IMR-90 (cell line): Measurements from ENCODE around the gene MMS19. TPM values are rescaled to one million over a fixed set of nuclear protein-coding genes. Genes with fewer than 3 reads are reported as not detected.

Experiments used
- ATAC-seq: fragments of 200-7000 bp; cut with Tn5 transposase; 2 replicates; pipeline ENCODE4 v1.9.1; 2020; ENCODE audit warnings: low read depth, mild to moderate bottlenecking, moderate library complexity
- BruUV-seq: library from RNA; stranded (reverse); fragments of 400-500 nt; replicated peaks from 2 replicates; lab custom pipeline; 2021; lab: Mats Ljungman, UMichigan
- CTCF ChIA-PET: fragments of 300-600 bp; formaldehyde crosslinking; extraction: SDS; loops from one replicate; lab custom pipeline; 2021; ENCODE audit warnings: antibody characterized with exemption; lab: Yijun Ruan, JAX
- POLR2A ChIA-PET: fragments of 300-600 bp; sonication (Branson Sonifier 250); formaldehyde crosslinking; loops from one replicate; lab custom pipeline; 2022; ENCODE audit warnings: antibody characterized with exemption; ENCODE audit not compliant: unreplicated experiment; lab: Charles Lee
- DNase-seq: peaks from one replicate; pipeline ENCODE4 v3.0.0; 2013
- H2AFZ ChIP-seq: replicated peaks from 2 replicates; pipeline ENCODE3; 2013; ENCODE audit warnings: low read length, mild to moderate bottlenecking; ENCODE audit not compliant: poor library complexity
- H2AK5ac ChIP-seq: 2 replicates; pipeline ENCODE4 v1.6.1; 2013; ENCODE audit warnings: low read depth, low read length, inconsistent platforms
- H2AK9ac ChIP-seq: replicated peaks from 2 replicates; pipeline ENCODE3; 2013; ENCODE audit warnings: mild to moderate bottlenecking, low read depth, low read length, moderate library complexity; ENCODE audit not compliant: poor library complexity
- H2BK120ac ChIP-seq: 2 replicates; pipeline ENCODE4 v1.6.1; 2013; ENCODE audit warnings: low read depth, low read length, inconsistent platforms
- H2BK15ac ChIP-seq: 3 replicates; pipeline ENCODE4 v1.6.1; 2013; ENCODE audit warnings: low read depth, low read length, inconsistent platforms
- H2BK20ac ChIP-seq: 2 replicates; pipeline ENCODE4 v1.6.1; 2013; ENCODE audit warnings: low read depth, mild to moderate bottlenecking, inconsistent platforms, low read length, moderate library complexity
- H2BK5ac ChIP-seq: 2 replicates; pipeline ENCODE4 v1.6.1; 2013; ENCODE audit warnings: mild to moderate bottlenecking, low read depth, low read length, inconsistent platforms; ENCODE audit not compliant: poor library complexity, severe bottlenecking
- H3K14ac ChIP-seq: replicated peaks from 2 replicates; pipeline ENCODE4 v1.6.1; 2013; ENCODE audit warnings: low read depth, low read length, inconsistent platforms
- H3K18ac ChIP-seq: 2 replicates; pipeline ENCODE4 v1.6.1; 2013; ENCODE audit warnings: low read depth, low read length, control low read depth
- H3K23ac ChIP-seq: 2 replicates; pipeline ENCODE4 v1.6.1; 2013; ENCODE audit warnings: low read depth, low read length, inconsistent platforms
- H3K27ac ChIP-seq: 2 replicates; pipeline ENCODE4 v1.5.1; 2013; ENCODE audit warnings: mild to moderate bottlenecking, control low read depth, low read length; ENCODE audit not compliant: insufficient read depth
- H3K27me3 ChIP-seq: 2 replicates; pipeline ENCODE4 v1.6.1; 2013; ENCODE audit warnings: low read length; ENCODE audit not compliant: control insufficient read depth, insufficient read depth
- H3K36me3 ChIP-seq: 2 replicates; pipeline ENCODE4 v1.6.1; 2013; ENCODE audit warnings: low read length, mixed read lengths; ENCODE audit not compliant: control insufficient read depth, insufficient read depth
- H3K4ac ChIP-seq: 2 replicates; pipeline ENCODE4 v1.6.1; 2013; ENCODE audit warnings: low read depth, low read length, inconsistent platforms
- H3K4me1 ChIP-seq: 2 replicates; pipeline ENCODE4 v1.6.1; 2013; ENCODE audit warnings: low read length, mixed read lengths; ENCODE audit not compliant: control insufficient read depth, insufficient read depth
- H3K4me2 ChIP-seq: 2 replicates; pipeline ENCODE4 v1.6.1; 2013; ENCODE audit warnings: low read depth, mild to moderate bottlenecking, control low read depth, low read length, moderate library complexity
- H3K4me3 ChIP-seq: 2 replicates; pipeline ENCODE4 v1.5.1; 2013; ENCODE audit warnings: low read depth, mild to moderate bottlenecking, control low read depth, low read length, moderate library complexity; ENCODE audit not compliant: insufficient read depth
- H3K56ac ChIP-seq: 2 replicates; pipeline ENCODE4 v1.6.1; 2013; ENCODE audit warnings: low read length, inconsistent platforms; ENCODE audit not compliant: insufficient read depth; ENCODE audit errors: extremely low read depth
- H3K79me1 ChIP-seq, 2 experiments: 2 replicates each; pipeline ENCODE4 v1.6.1; 2013; ENCODE audit warnings: low read length in 2 of 2, inconsistent platforms in 1 of 2, low read depth in 1 of 2
- H3K9ac ChIP-seq: 2 replicates; pipeline ENCODE4 v1.6.1; 2013; ENCODE audit warnings: low read depth, low read length, control low read depth
- H3K9me1 ChIP-seq: 2 replicates; pipeline ENCODE4 v1.6.1; 2013; ENCODE audit warnings: low read length, inconsistent platforms; ENCODE audit not compliant: insufficient read depth
- H3K9me3 ChIP-seq: 2 replicates; pipeline ENCODE4 v1.6.1; 2013; ENCODE audit warnings: low read length; ENCODE audit not compliant: control insufficient read depth, insufficient read depth
- H4K20me1 ChIP-seq: 2 replicates; pipeline ENCODE4 v1.6.1; 2013; ENCODE audit warnings: low read length, inconsistent platforms; ENCODE audit not compliant: insufficient read depth
- H4K5ac ChIP-seq: 2 replicates; pipeline ENCODE4 v1.6.1; 2013; ENCODE audit warnings: mild to moderate bottlenecking, low read depth, low read length, control low read depth
- H4K8ac ChIP-seq, 2 experiments: 2 replicates each; pipeline ENCODE4 v1.6.1; 2013; ENCODE audit warnings: low read depth in 2 of 2, low read length in 2 of 2, control low read depth in 1 of 2, inconsistent platforms in 1 of 2
- H4K91ac ChIP-seq: 2 replicates; pipeline ENCODE4 v1.6.1; 2013; ENCODE audit warnings: low read depth, low read length, inconsistent platforms; ENCODE audit not compliant: insufficient read depth
- CEBPB ChIP-seq: IDR thresholded peaks from 2 replicates; pipeline ENCODE4 v1.6.1; 2012; ENCODE audit warnings: low read depth, low read length, improper control_type of control experiment
- CHD1 ChIP-seq: IDR thresholded peaks from 2 replicates; pipeline ENCODE4 v1.6.1; 2012; ENCODE audit warnings: low read depth, low read length, improper control_type of control experiment
- NFE2L2 ChIP-seq: fragments of 150-350 bp; IDR thresholded peaks from 2 replicates; pipeline ENCODE4 v1.6.1; 2016; ENCODE audit warnings: low read depth, mild to moderate bottlenecking, low read length
- POLR2A ChIP-seq: IDR thresholded peaks from 2 replicates; pipeline ENCODE4 v1.6.1; 2012; ENCODE audit warnings: mild to moderate bottlenecking, low read depth, low read length
- SMC3 ChIP-seq: fragments of 150-350 bp; IDR thresholded peaks from 2 replicates; pipeline ENCODE4 v1.6.1; 2016; ENCODE audit warnings: low read depth, mild to moderate bottlenecking, antibody characterized with exemption, low read length, moderate library complexity
- WGBS, 2 experiments: methylation state at CpG; one replicate each; pipeline versions ENCODE4 v1.1.5 to v1.1.7; 2013; ENCODE audit warnings: missing lambda C conversion rate in 2 of 2; ENCODE audit not compliant: insufficient read length in 1 of 2; ENCODE audit errors: extremely low coverage in 2 of 2; 5-methylcytosine and 5-hydroxymethylcytosine counted together
- dilution Hi-C: fragments of 300-500 bp; cut with HindIII; formaldehyde crosslinking; loops from one replicate; pipeline ENCODE4 v1.14.3; 2018; ENCODE audit warnings: low sequenced_read_pairs; ENCODE audit not compliant: unreplicated experiment
- in situ Hi-C: fragments of 300-500 bp; cut with MboI; formaldehyde crosslinking; loops from 3 replicates; pipeline ENCODE4 v1.14.3; 2019; ENCODE audit warnings: low sequenced_read_pairs, inconsistent platforms, mixed read lengths
- intact Hi-C: fragments of 100-400 bp; cut with micrococcal nuclease; formaldehyde crosslinking; loops from 2 replicates; pipeline ENCODE4 v1.10.0; 2022
- polyA plus RNA-seq, 3 experiments: library from polyadenylated mRNA; depleted of rRNA; stranded (reverse); fragments of >200 nt; gene quantifications; 2 replicates each; pipeline ENCODE4 v1.2.3, GENCODE V29; 2012; ENCODE audit warnings: low replicate concordance in 1 of 3
- total RNA-seq: library from RNA; depleted of rRNA; stranded (reverse); fragments of >200 nt; gene quantifications from 2 replicates; pipeline ENCODE4 v1.2.3, GENCODE V29; 2012
- TF ChIP-seq, protein P1 (sequence below): fragments of 150-350 bp; IDR thresholded peaks from 2 replicates; pipeline ENCODE4 v1.6.1; 2016; ENCODE audit warnings: low read depth, mild to moderate bottlenecking, low read length, moderate library complexity, borderline replicate concordance

The MMS19 gene
- total and polyA plus RNA-seq, 2 of the 4 experiments (the other 2 are of a cell fraction) = 70.1 to 72.7 TPM

DNA sequence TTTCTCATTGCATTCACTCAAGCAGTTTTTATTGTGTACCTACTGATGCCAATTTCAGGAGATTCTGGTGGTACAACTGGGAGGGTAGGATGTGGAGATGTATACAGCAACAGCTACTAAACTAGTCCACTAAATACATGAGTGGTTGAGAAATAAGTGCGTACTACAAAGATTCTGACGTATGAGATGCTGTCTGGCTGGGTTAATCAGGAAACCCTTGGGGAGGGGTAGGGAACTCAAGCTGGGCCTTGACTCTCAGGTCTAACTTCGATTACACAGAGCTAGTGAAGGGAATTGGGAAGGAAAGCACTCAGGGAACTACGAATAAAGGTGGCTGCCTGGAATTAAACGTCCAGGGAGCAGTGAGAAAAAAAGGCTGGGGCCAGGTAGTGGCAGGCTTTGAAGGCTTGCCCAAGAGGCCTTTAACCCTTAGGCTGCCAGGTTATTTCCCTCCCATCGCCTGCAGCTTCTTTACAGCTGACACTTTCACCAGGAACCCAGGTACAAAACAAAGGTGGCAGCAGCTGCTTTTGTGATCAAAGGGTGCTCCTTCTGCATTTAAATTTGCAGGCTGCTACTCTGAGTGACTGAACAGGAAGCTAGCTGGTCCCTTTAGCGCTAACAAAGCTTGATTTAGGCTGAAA lies 3.2 kb downstream of the MMS19 start:
- intact Hi-C loops = loop anchor here (5.0 kb wide), 1 partner anchor 147 kb away; the partner anchor contains the start of gene PI4K2A
- BruUV-seq = no TSS peak
- 64% methylated on average over 2 of the region's 7 CpGs; no CpG with 5 or more reads in 1 of the 2 experiments for WGBS, 2 experiments
- Histone ChIP-seq H2BK120ac (no peak overlapping the region), H2AK5ac (no peak overlapping the region), H2AFZ (no peak overlapping the region), H4K91ac (no peak overlapping the region), H3K4me3 (no peak overlapping the region), H3K4me2 (no peak overlapping the region), H4K20me1 (peaks cover 56% of the 10 kb centered on the region), H3K56ac (no peak overlapping the region), H3K27me3 (no peaks in the 10 kb centered on the region), H3K9ac (no peak overlapping the region), H4K8ac (no peak overlapping the region), H3K79me1 (peaks cover 12 to 61% of the 10 kb centered on the region in 2 experiments; a peak in 3 of 4 replicates), H2BK5ac (no peak overlapping the region), H3K4me1 (peaks cover 11% of the 10 kb centered on the region), H3K18ac (no peak overlapping the region), H2AK9ac (no peak overlapping the region), H3K14ac (no peak overlapping the region), H3K36me3 (peaks cover 6% of the 10 kb centered on the region; the same call in 1 of the 2 replicates), H3K9me1 (peaks cover 12% of the 10 kb centered on the region), H3K9me3 (no peaks in the 10 kb centered on the region), H4K5ac (no peak overlapping the region), H2BK15ac (no peak overlapping the region), H2BK20ac (no peak overlapping the region), H3K27ac (no peak overlapping the region), H3K4ac (no peak overlapping the region), H3K23ac (0 out of 2 replicates have a peak overlapping the region, but pooled peaks have one; percentile 14)
- ATAC-seq = no peak
- peak; percentile 49 for DNase-seq
- in situ Hi-C loops = no loop called here
- POLR2A ChIA-PET = no interaction called here
- CTCF ChIA-PET = no interaction called here
- dilution Hi-C loops = no loop called here
- TF ChIP-seq CHD1 (no peak), NFE2L2 (no peak), POLR2A (no peak), CEBPB (no peak), SMC3 (no peak)
- TF ChIP-seq, protein P1, sequence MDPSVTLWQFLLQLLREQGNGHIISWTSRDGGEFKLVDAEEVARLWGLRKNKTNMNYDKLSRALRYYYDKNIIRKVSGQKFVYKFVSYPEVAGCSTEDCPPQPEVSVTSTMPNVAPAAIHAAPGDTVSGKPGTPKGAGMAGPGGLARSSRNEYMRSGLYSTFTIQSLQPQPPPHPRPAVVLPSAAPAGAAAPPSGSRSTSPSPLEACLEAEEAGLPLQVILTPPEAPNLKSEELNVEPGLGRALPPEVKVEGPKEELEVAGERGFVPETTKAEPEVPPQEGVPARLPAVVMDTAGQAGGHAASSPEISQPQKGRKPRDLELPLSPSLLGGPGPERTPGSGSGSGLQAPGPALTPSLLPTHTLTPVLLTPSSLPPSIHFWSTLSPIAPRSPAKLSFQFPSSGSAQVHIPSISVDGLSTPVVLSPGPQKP = no peak
